ENCODE data around the gene BCL3.
A peak's percentile ranks its signal among the peaks of the same experiment; 100 is the strongest.

Gene BCL3

GRCh38 chr19:44799627-44800346 lies 51.3 kb downstream of the BCL3 start:
- in situ Hi-C loops (cut with MboI; ENCODE audit: low pct_unique_long_range_greater_than_20kb, low sequenced_read_pairs, unreplicated experiment): no loop called here
- no peak for DNase-seq (ENCODE audit: low spot score)
- TF ChIP-seq, protein P1, sequence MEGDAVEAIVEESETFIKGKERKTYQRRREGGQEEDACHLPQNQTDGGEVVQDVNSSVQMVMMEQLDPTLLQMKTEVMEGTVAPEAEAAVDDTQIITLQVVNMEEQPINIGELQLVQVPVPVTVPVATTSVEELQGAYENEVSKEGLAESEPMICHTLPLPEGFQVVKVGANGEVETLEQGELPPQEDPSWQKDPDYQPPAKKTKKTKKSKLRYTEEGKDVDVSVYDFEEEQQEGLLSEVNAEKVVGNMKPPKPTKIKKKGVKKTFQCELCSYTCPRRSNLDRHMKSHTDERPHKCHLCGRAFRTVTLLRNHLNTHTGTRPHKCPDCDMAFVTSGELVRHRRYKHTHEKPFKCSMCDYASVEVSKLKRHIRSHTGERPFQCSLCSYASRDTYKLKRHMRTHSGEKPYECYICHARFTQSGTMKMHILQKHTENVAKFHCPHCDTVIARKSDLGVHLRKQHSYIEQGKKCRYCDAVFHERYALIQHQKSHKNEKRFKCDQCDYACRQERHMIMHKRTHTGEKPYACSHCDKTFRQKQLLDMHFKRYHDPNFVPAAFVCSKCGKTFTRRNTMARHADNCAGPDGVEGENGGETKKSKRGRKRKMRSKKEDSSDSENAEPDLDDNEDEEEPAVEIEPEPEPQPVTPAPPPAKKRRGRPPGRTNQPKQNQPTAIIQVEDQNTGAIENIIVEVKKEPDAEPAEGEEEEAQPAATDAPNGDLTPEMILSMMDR (IDR thresholded peaks at IDR 0.05; ENCODE audit: extremely low read depth, insufficient read depth, missing control alignments): no peak

DNA sequence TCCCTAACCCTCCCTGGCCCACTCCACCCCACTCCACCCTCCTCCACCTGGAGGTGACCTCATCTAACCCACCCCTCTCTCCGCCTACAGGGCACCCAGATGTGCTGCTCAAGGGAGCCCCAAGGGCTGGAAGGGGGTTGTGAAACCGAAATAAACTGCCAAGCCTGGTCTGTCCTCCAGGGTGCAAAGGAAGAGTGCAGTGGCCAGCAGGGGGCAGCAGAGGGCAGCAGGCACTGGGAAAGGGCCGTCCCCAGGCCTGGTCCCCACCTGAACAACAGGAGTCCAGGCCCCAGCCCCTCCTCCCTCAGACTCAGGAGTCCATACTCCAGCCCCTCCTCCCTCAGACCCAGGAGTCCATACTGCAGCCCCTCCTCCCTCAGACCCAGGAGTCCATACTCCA lies 52.0 kb downstream of the BCL3 start:
- DNase-seq (ENCODE audit: low spot score): peak; percentile 91
- in situ Hi-C loops (cut with MboI; ENCODE audit: low pct_unique_long_range_greater_than_20kb, low sequenced_read_pairs, unreplicated experiment): no loop called here
- TF ChIP-seq, protein P1 (IDR thresholded peaks at IDR 0.05; ENCODE audit: extremely low read depth, insufficient read depth, missing control alignments): peak; percentile 97

- in situ Hi-C loops (cut with MboI; ENCODE audit: low pct_unique_long_range_greater_than_20kb, low sequenced_read_pairs, unreplicated experiment): no loop called here
Measured at GRCh38 chr19:44803442-44804428, 55.2 kb downstream of the BCL3 start.

DNA sequence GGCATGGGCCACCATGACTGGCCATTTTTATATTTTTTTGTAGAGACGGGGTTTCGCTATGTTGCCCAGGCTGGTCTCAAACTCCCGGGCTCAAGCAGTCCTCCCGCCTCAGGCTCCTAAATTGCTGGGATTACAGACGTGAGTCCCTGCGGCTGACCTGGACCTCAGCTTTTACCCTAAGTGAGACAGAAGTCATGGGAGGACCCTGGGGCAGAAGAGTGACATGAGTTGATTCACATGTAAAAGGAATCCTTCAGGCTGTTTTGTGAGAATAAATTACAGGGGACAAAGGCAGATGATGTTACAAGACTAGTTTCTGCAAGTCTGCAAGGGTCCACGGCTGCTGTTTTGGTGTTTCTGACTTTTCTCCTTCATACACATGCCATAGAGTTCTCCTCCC lies 57.8 kb downstream of the BCL3 start:
- no peak for DNase-seq (ENCODE audit: low spot score)
- in situ Hi-C loops (cut with MboI; ENCODE audit: low pct_unique_long_range_greater_than_20kb, low sequenced_read_pairs, unreplicated experiment): no loop called here
- TF ChIP-seq, protein P1 (IDR thresholded peaks at IDR 0.05; ENCODE audit: extremely low read depth, insufficient read depth, missing control alignments): no peak

More at GRCh38 chr19:44803442-44804428, 55.2 kb downstream of the BCL3 start:
- TF ChIP-seq, protein P1 (IDR thresholded peaks at IDR 0.05; ENCODE audit: extremely low read depth, insufficient read depth, missing control alignments): no peak
- DNase-seq (ENCODE audit: low spot score): no peak

DNA sequence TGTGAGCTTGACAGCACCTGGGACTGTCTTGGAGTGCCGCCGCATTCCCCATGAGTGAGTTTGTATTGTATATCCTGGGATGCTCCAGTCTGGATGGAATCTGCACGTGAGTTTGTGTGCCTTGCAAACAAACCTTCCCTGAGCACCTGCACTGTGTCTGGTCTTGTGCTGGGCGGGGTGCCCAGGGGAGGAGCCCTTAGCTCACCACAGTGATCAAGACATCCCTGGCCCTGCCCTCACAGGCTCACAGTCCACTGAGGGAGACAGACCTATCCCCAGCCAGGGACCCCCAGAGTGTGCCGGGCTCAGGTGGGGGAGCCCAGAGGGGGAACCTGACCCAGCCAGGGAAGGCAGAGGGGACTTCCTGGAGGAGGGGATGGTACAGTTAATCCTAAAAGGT lies 58.7 kb downstream of the BCL3 start:
- DNase-seq (ENCODE audit: low spot score): peak; percentile 22
- in situ Hi-C loops (cut with MboI; ENCODE audit: low pct_unique_long_range_greater_than_20kb, low sequenced_read_pairs, unreplicated experiment): no loop called here
- TF ChIP-seq, protein P1 (IDR thresholded peaks at IDR 0.05; ENCODE audit: extremely low read depth, insufficient read depth, missing control alignments): no peak

- in situ Hi-C loops (cut with MboI; ENCODE audit: low pct_unique_long_range_greater_than_20kb, low sequenced_read_pairs, unreplicated experiment): no loop called here
- TF ChIP-seq, protein P1 (IDR thresholded peaks at IDR 0.05; ENCODE audit: extremely low read depth, insufficient read depth, missing control alignments): peak; percentile 47
- DNase-seq (ENCODE audit: low spot score): peak; percentile 66
Measured at GRCh38 chr19:44807652-44808462, 59.3 kb downstream of the BCL3 start.
